Natural killer cell (primary cell): ENCODE measurements around the gene PLBD2. TPM values are rescaled to one million over a fixed set of nuclear protein-coding genes. Genes with fewer than 3 reads are reported as not detected.

Experiments
- ATAC-seq, 3 donors: fragments of 150-1000 bp in 2 of 3; fragments of 200-7000 bp in 1 of 3; cut with Tn5 transposase; 1 replicate in 1 of 3; 2 replicates in 2 of 3; pipeline ENCODE4 v1.10.0; 2021; ENCODE audit warnings: mild to moderate bottlenecking in 2 of 3, moderate library complexity in 2 of 3
- DNase-seq, 2 donors: peaks; one replicate each; pipeline versions ENCODE4 v3.0.0 to v3.0.0-alpha.2; 2013 to 2021; ENCODE audit warnings: mixed read lengths in 1 of 2
- H3K27ac ChIP-seq: one replicate; pipeline ENCODE4 v1.5.1; 2013; ENCODE audit warnings: mild to moderate bottlenecking, low read length
- H3K27me3 ChIP-seq: one replicate; pipeline ENCODE4 v1.6.1; 2013; ENCODE audit warnings: low read length; ENCODE audit not compliant: control insufficient read depth, insufficient read depth
- H3K36me3 ChIP-seq: one replicate; pipeline ENCODE4 v1.6.1; 2013; ENCODE audit warnings: low read length; ENCODE audit not compliant: control insufficient read depth, insufficient read depth
- H3K4me1 ChIP-seq: one replicate; pipeline ENCODE4 v1.6.1; 2013; ENCODE audit warnings: low read length; ENCODE audit not compliant: control insufficient read depth, insufficient read depth
- H3K4me3 ChIP-seq: one replicate; pipeline ENCODE4 v1.5.1; 2013; ENCODE audit warnings: low read length
- H3K9me3 ChIP-seq: one replicate; pipeline ENCODE4 v1.6.1; 2013; ENCODE audit warnings: low read length; ENCODE audit not compliant: control insufficient read depth, insufficient read depth
- H3K27ac Mint-ChIP-seq, 2 donors: one replicate each; pipeline ENCODE4 v1.8.0; 2022; ENCODE audit warnings: mild to moderate bottlenecking in 2 of 2, mixed read lengths in 2 of 2, moderate library complexity in 1 of 2
- H3K27me3 Mint-ChIP-seq, 2 donors: one replicate each; pipeline ENCODE4 v1.8.0; 2022; ENCODE audit warnings: low read depth in 2 of 2, mixed read lengths in 2 of 2
- H3K36me3 Mint-ChIP-seq: one replicate; pipeline ENCODE4 v1.8.0; 2022; ENCODE audit warnings: mixed read lengths
- H3K4me1 Mint-ChIP-seq, 2 donors: one replicate each; pipeline ENCODE4 v1.8.0; 2022; ENCODE audit warnings: mixed read lengths in 2 of 2
- H3K4me3 Mint-ChIP-seq: one replicate; pipeline ENCODE4 v1.8.0; 2022; ENCODE audit warnings: mild to moderate bottlenecking, moderate library complexity, mixed read lengths
- H3K9me3 Mint-ChIP-seq, 2 donors: one replicate each; pipeline ENCODE4 v1.8.0; 2022; ENCODE audit warnings: mixed read lengths in 2 of 2
- WGBS: methylation state at CpG from one replicate; pipeline ENCODE4 v1.1.7; 2013; ENCODE audit warnings: missing lambda C conversion rate; ENCODE audit not compliant: insufficient coverage; 5-methylcytosine and 5-hydroxymethylcytosine counted together
- intact Hi-C: fragments of 100-400 bp; cut with micrococcal nuclease; formaldehyde crosslinking; loops from one replicate; pipeline ENCODE4 v1.14.2; 2022
- total RNA-seq, 4 donors: library from RNA; stranded (reverse); fragments of 120-200 nt in 1 of 4; gene quantifications; one replicate each; pipeline versions ENCODE4 v1.2.3 to v1.2.4, GENCODE V29; 2013 to 2022
- TF ChIP-seq, protein P1 (sequence below): fragments of 200-600 bp; IDR thresholded peaks from one replicate; pipeline ENCODE4 v1.8.0; 2022; ENCODE audit warnings: antibody characterized with exemption

PLBD2 gene
- total RNA-seq, 3 donors from 2014 or later (not counting 1 experiment from before 2014, with no cell fraction given), result 15.5 to 18.1 (median 16.3) TPM

DNA sequence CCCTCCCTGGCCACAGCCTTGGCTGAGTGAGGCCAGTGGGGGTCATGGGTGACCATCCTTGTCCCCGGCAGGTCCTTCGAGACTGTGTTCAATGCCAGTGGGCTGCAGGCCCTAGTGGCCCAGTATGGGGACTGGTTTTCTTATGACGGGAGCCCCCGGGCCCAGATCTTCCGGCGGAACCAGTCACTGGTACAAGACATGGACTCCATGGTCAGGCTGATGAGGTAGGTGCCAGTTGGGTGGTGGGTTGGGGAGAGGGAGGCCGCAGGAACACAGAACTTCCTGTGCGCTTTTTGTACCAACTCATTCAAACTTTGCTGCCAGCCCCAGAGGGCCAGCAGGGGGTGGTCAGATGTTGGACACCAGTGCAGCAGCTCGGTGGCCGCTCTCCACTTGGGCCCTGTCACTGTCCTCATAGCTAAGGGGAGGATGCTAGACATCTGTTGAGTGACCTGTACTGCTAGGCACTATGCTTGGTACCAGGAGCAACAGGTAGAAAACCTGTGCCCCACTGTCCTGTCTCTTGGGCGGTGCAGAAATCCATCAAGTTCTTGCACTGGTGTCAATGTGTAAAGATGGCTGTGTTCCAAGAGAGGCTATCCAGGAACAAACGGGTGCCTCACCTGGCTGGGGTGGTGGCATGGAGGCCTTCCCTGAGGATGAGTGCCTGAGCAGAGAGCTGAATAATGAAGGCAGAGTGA, 28.6 kb downstream of the PLBD2 start:
- Mint-ChIP-seq H3K4me3 (no peak overlapping the region), H3K27me3 (no peaks in the 10 kb centered on the region), H3K9me3 (no peaks in the 10 kb centered on the region), H3K27ac (no peak overlapping the region), H3K36me3 (no peaks in the 10 kb centered on the region), H3K4me1 (no peaks in the 10 kb centered on the region)
- no peak overlapping the region for H3K4me3 ChIP-seq
- intact Hi-C loops, result no loop called here
- H3K27ac ChIP-seq, result no peak overlapping the region
- H3K9me3 ChIP-seq, result no peaks in the 10 kb centered on the region
- no peaks in the 10 kb centered on the region for H3K27me3 ChIP-seq
- TF ChIP-seq, protein P1, sequence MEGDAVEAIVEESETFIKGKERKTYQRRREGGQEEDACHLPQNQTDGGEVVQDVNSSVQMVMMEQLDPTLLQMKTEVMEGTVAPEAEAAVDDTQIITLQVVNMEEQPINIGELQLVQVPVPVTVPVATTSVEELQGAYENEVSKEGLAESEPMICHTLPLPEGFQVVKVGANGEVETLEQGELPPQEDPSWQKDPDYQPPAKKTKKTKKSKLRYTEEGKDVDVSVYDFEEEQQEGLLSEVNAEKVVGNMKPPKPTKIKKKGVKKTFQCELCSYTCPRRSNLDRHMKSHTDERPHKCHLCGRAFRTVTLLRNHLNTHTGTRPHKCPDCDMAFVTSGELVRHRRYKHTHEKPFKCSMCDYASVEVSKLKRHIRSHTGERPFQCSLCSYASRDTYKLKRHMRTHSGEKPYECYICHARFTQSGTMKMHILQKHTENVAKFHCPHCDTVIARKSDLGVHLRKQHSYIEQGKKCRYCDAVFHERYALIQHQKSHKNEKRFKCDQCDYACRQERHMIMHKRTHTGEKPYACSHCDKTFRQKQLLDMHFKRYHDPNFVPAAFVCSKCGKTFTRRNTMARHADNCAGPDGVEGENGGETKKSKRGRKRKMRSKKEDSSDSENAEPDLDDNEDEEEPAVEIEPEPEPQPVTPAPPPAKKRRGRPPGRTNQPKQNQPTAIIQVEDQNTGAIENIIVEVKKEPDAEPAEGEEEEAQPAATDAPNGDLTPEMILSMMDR, result no peak
- WGBS, result 96% methylated on average over 12 of the region's 12 CpGs
- ATAC-seq (no peak), DNase-seq (no peak)
- H3K4me1 ChIP-seq, result no peaks in the 10 kb centered on the region
- peaks cover 2% of the 10 kb centered on the region for H3K36me3 ChIP-seq

DNA sequence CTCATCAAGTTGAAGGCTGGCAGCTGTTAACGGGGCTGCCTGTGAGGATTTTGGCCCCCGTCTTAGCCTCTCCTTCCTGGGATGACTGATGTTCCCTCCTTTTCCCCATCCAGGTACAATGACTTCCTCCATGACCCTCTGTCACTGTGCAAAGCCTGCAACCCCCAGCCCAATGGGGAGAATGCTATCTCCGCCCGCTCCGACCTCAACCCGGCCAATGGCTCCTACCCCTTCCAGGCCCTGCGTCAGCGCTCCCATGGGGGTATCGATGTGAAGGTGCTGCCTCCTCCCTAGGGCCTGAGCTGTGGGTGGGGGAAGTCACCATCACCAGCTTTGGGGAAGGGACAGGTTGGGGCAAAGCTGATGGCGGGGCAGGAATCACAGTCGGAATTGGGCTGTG, 29.2 kb downstream of the PLBD2 start:
- no peaks in the 10 kb centered on the region for H3K4me1 ChIP-seq
- no peaks in the 10 kb centered on the region for H3K4me1 Mint-ChIP-seq
- no peak overlapping the region for H3K27ac ChIP-seq
- TF ChIP-seq, protein P1, result no peak
- H3K36me3 ChIP-seq, result peaks cover 2% of the 10 kb centered on the region
- H3K9me3 ChIP-seq, result no peaks in the 10 kb centered on the region
- H3K27me3 ChIP-seq, result no peaks in the 10 kb centered on the region
- no peak overlapping the region for H3K4me3 Mint-ChIP-seq
- 96% methylated on average over 11 of the region's 11 CpGs for WGBS
- no peaks in the 10 kb centered on the region for H3K9me3 Mint-ChIP-seq
- H3K27ac Mint-ChIP-seq, result no peak overlapping the region
- no peaks in the 10 kb centered on the region for H3K27me3 Mint-ChIP-seq
- H3K4me3 ChIP-seq, result no peak overlapping the region
- ATAC-seq (no peak), DNase-seq (no peak)
- intact Hi-C loops, result no loop called here
- H3K36me3 Mint-ChIP-seq, result no peaks in the 10 kb centered on the region

DNA sequence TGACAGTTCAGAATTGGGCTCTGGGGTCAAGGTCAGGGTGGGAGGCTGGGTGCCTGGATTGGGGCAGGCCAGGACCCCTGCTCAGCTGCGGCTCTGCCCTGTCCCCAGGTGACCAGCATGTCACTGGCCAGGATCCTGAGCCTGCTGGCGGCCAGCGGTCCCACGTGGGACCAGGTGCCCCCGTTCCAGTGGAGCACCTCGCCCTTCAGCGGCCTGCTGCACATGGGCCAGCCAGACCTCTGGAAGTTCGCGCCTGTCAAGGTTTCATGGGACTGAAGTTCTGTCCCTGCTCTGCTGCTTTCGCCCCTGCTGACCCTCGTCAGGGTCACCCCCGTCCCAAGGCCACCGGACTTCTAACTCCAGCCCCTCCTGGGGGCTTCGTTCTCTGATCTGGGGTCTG, 30.0 kb downstream of the PLBD2 start:
- TF ChIP-seq, protein P1, result no peak
- Mint-ChIP-seq H3K27me3 (no peaks in the 10 kb centered on the region), H3K27ac (no peak overlapping the region), H3K9me3 (no peaks in the 10 kb centered on the region), H3K4me3 (no peak overlapping the region), H3K4me1 (no peaks in the 10 kb centered on the region), H3K36me3 (no peaks in the 10 kb centered on the region)
- intact Hi-C loops, result no loop called here
- Histone ChIP-seq H3K9me3 (no peaks in the 10 kb centered on the region), H3K27me3 (no peaks in the 10 kb centered on the region), H3K4me3 (no peak overlapping the region), H3K27ac (no peak overlapping the region), H3K4me1 (no peaks in the 10 kb centered on the region), H3K36me3 (peaks cover 2% of the 10 kb centered on the region)
- DNase-seq (no peak), ATAC-seq (no peak)
- WGBS, result 98% methylated on average over 14 of the region's 14 CpGs
